ENCODE results near the gene ATP6V1B1. TPM values are rescaled to one million over a fixed set of nuclear protein-coding genes. Genes with fewer than 3 reads are reported as not detected.

Gene ATP6V1B1
- total and polyA plus RNA-seq, 12 donors, result 0.14 to 4.6 (median 0.69) TPM; not detected in 4

DNA sequence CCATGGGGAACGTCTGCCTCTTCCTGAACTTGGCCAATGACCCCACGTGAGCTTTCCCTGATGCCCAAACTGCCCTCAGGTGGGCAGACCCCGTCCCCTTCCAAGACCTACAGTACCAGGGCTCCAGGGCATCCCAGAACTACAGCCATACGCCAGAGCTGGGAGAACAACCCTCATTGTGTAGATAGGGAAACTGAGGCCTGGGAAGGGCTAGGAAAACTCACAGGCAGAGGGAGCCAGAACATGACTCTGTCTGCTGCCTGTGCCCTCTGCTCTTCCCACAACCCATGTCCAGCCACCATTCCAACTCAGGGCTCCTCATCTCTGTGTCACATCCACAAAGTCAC, 25.9 kb downstream of the ATP6V1B1 start:
- Histone ChIP-seq H3K9me3 (replicated peaks in 1 of 3) (no peaks in the 10 kb centered on the region), H3K4me3 (no peak overlapping the region), H3K27ac (no peak overlapping the region), H3K27me3 (no peaks in the 10 kb centered on the region), H3K36me3 (replicated peaks in 1 of 2) (no peaks in the 10 kb centered on the region), H3K4me1 (replicated peaks in 1 of 2) (peaks cover 0 to 6% of the 10 kb centered on the region in 2 donors)
- DNase-seq, result peak in 1 of 7 donors; percentile 2
- intact Hi-C loops (cut with DNase I), result no loop called here
- TF ChIP-seq, protein P1, sequence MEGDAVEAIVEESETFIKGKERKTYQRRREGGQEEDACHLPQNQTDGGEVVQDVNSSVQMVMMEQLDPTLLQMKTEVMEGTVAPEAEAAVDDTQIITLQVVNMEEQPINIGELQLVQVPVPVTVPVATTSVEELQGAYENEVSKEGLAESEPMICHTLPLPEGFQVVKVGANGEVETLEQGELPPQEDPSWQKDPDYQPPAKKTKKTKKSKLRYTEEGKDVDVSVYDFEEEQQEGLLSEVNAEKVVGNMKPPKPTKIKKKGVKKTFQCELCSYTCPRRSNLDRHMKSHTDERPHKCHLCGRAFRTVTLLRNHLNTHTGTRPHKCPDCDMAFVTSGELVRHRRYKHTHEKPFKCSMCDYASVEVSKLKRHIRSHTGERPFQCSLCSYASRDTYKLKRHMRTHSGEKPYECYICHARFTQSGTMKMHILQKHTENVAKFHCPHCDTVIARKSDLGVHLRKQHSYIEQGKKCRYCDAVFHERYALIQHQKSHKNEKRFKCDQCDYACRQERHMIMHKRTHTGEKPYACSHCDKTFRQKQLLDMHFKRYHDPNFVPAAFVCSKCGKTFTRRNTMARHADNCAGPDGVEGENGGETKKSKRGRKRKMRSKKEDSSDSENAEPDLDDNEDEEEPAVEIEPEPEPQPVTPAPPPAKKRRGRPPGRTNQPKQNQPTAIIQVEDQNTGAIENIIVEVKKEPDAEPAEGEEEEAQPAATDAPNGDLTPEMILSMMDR (IDR thresholded peaks at IDR 0.05), result no peak
- no peak for TF ChIP-seq POLR2A (IDR thresholded peaks at IDR 0.05)
- 56 to 81% (median 76%) methylated on average over 3 to 4 of the region's 4 CpGs for WGBS, 4 donors

DNA sequence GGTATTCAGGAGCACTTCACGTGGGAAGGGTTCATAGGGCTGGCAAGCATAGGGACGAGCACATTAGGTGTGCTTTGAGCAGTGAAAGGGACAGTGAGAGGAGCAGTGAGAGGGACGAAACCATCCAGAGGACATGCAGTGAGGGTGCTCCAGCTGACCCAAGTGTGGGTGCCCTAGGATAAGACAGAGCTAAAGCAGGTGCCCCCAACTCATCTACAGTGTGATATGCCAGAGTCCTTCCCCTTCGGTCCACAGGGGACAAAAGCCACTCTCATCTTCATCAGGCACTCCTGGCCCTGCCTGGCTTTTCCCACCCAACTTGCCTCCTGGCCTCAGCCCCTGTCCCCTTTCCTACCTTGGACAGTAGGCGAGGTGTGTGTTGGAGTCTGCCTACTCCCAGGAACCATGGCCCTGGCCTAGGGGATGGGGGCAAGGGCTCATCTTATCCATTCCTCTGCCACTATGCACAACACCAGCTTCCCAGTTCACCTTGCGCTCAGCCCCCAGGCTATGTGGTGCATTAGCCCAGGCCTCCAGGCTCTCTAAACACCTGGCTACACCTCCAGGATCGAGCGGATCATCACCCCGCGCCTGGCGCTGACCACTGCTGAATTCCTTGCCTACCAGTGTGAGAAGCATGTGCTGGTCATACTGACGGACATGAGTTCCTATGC, 26.6 kb downstream of the ATP6V1B1 start:
- Histone ChIP-seq H3K9me3 (replicated peaks in 1 of 3) (no peaks in the 10 kb centered on the region), H3K4me3 (no peak overlapping the region), H3K36me3 (replicated peaks in 1 of 2) (no peaks in the 10 kb centered on the region), H3K4me1 (replicated peaks in 1 of 2) (peaks cover 0 to 6% of the 10 kb centered on the region in 2 donors), H3K27ac (no peak overlapping the region), H3K27me3 (no peaks in the 10 kb centered on the region)
- TF ChIP-seq, protein P1 (IDR thresholded peaks at IDR 0.05), result no peak
- no peak for TF ChIP-seq POLR2A (IDR thresholded peaks at IDR 0.05)
- WGBS, 4 donors, result 76 to 79% (median 79%) methylated on average over 5 to 12 of the region's 12 CpGs
- peak in 4 of 7 donors; percentile 2 to 42 (median 16) for DNase-seq
- intact Hi-C loops (cut with DNase I), result no loop called here

DNA sequence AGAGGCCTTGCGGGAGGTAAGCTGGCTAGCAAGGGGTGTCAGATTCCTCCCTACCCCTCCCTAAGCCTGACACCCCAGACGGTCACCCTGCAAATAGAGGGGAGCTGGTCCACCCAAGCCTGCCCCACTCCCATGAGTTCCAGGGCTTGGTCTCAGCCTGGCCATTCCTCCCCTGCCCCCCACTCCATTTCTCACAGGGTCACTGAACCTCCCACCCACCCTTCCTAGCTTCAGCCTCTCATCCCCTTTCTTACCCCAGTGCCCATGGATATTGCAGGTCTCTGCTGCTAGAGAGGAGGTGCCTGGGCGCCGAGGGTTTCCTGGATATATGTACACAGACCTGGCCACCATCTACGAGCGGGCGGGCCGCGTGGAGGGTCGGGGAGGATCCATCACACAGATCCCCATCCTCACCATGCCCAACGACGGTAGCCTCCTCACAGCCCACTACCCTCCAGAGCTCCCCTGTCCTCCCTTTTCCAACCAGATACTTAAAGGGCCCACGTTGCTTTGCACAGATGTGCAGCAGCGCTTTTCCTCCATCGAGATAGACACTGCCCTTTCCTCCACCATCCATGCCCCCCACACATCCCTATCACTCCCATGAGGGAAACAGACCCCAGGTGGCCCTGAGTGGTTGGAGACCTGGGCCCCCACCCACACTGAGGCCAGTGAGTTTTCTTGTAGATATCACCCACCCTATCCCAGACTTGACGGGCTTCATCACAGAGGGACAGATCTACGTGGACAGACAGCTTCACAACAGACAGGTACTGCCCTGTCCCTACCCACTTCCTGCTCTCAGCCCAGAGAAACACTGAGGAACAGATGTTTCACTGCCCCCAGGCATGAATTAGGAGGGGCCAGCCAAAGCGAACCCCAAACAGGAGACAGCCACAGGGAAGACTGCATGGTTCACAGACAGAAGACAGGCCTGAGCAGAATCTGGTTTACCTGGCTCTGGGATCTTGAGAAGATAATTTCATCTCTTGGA, 27.5 kb downstream of the ATP6V1B1 start:
- intact Hi-C loops (cut with DNase I), result no loop called here
- TF ChIP-seq, protein P1 (IDR thresholded peaks at IDR 0.05), result no peak
- TF ChIP-seq POLR2A (IDR thresholded peaks at IDR 0.05), result no peak
- Histone ChIP-seq H3K36me3 (replicated peaks in 1 of 2) (no peaks in the 10 kb centered on the region), H3K4me3 (no peak overlapping the region), H3K9me3 (replicated peaks in 1 of 3) (no peaks in the 10 kb centered on the region), H3K4me1 (replicated peaks in 1 of 2) (peaks cover 0 to 6% of the 10 kb centered on the region in 2 donors), H3K27ac (no peak overlapping the region), H3K27me3 (no peaks in the 10 kb centered on the region)
- WGBS, 4 donors, result 63 to 74% (median 67%) methylated on average over 17 to 18 of the region's 18 CpGs
- DNase-seq, result peak in 4 of 7 donors; percentile 8 to 31 (median 12)

DNA sequence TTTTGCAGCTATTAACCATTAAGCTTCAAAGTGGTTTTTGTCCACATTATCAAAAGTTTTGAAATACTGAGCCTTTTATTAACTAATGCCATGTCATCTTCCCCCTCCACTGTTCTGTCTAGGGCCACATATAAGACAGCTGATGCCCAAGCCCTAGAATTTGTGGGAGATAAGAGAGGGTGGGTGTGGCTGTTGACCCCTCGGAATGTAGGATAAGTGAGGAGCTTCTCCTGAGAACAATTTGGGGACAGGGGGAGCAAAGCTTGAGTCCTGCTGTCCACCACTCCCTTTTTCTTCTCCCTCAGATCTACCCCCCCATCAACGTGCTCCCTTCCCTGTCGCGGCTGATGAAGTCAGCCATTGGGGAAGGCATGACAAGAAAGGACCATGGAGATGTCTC, 28.4 kb downstream of the ATP6V1B1 start:
- H3K4me3 ChIP-seq, result no peak overlapping the region
- peaks cover 0 to 6% of the 10 kb centered on the region in 2 donors for H3K4me1 ChIP-seq (replicated peaks in 1 of 2)
- DNase-seq, result peak in 2 of 7 donors; percentile 6 to 9
- no peak overlapping the region for H3K27ac ChIP-seq
- intact Hi-C loops (cut with DNase I), result no loop called here
- no peak for TF ChIP-seq POLR2A (IDR thresholded peaks at IDR 0.05)
- TF ChIP-seq, protein P1 (IDR thresholded peaks at IDR 0.05), result no peak
- 58 to 66% (median 61%) methylated on average over 4 of the region's 4 CpGs for WGBS, 4 donors
- H3K27me3 ChIP-seq, result no peaks in the 10 kb centered on the region
- no peaks in the 10 kb centered on the region for H3K36me3 ChIP-seq (replicated peaks in 1 of 2)
- no peaks in the 10 kb centered on the region for H3K9me3 ChIP-seq (replicated peaks in 1 of 3)
